ENCODE data around the gene DSC2.
"Not testable (repeated sequence)": the region's sequence is repeated elsewhere in the genome, so short reads cannot be mapped to it uniquely, and the experiment has no call there.

DSC2 gene

DNA sequence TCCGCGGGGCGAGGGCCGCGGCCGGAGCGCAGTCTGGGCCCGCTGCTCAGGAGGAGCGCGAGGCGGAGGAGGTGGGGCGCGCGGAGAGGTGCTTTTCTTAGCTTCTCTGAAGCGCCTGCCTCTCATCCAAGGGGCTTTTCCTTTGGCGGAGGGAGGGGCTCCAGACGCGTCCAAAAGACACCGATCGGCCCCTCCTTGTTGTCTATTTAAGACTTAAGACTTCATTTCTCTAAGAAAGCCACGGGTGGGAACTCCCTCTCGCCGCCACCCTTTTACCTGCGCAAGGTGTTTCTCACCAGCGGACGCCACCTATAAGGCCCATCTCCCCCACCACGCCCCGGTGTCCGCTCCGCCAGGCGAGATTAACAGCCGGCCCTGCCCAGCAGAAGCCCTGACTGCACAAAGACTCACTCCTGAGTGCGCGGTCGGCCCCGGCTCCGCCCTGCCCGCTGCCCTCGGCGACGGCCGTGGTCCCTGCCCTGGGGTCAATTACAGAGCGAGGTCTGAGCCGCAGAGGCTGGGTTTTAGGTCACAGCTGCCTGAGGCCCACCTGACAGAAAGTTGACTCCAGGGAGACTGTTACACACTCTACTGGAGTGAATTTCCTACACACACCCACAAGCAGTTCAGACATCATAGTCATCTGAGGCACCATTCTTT lies at the start of gene DSC2:
TSS of gene DSC2 (minus strand) at position 397 of the 660 bp plus-strand sequence. CDS start 450 bp downstream, outside the sequence.
- no peak for DNase-seq

DNA sequence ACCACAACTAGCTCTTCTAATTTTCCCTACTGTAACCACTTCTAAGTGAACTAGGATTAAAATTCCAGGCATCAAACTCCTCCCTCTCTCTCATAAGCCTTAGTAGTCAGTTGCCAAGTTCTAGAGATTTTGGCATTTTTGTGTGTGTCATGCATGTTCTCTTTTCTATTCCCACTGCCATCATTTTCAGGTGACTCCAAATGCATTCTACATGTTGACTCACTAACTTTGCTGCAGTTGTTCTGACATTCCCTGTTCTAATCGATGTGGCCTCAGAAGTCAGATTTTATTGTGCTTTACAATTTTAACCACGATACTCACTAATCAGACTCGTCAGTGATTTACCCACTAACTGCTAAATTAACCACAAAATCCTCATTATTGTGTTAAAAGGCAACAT lies 47.1 kb upstream of the DSC2 start:
- DNase-seq: no peak

DNA sequence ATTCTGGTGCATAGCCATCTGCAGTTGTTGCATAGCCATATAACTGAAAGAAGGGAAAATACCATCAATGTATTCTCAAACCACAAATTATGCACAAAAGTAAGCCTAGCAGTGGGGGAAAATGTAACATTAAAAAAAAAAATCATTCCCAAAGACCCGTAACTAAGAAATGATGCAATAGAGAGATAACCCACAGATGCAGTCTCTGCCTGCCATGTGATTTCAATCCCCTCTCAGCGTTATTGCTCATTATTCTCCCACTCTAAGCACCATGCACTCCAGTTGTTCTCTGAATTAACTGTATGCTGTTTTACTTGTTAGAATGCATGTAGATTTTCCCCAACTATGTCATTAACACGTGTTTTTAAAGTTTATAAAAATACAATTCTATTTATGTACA lies 46.4 kb upstream of the DSC2 start:
- DNase-seq: no peak

DNA sequence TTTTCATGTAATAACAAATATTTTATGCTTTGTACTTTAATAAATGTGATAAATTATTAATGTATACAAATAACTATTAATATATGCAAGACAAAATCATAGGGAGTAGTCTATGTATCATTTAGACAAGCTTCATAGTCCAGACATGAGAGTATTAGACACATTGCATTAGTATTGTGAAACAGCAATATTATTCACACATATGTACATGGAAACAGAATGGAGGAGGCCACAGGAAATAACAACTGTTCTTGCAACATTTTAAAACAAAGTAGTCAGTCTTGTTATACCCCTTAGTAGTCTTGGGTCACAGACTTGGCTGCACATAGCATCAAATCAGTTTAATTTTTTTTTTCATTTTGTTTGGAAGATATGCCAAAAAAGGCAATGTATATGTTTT lies 44.6 kb upstream of the DSC2 start:
- DNase-seq: no peak

DNA sequence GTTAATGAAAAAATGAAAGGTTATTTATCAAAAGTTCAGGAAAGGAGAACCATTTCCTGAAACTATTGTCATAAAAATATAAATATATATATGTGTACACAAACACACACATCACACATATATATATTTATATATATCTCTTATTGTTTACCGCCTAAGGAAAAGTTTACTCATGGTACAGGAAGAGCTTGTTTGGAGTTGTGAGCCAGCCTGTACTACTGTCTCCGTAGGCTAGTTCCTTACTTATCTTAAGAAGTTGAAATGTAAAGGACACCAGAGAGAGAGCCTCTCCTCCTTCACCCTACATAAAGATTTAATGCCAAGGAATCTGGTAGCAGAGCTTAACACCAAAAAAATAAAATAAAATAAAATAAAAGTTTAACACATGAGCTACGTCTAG lies 40.8 kb upstream of the DSC2 start:
- DNase-seq: no peak

DNA sequence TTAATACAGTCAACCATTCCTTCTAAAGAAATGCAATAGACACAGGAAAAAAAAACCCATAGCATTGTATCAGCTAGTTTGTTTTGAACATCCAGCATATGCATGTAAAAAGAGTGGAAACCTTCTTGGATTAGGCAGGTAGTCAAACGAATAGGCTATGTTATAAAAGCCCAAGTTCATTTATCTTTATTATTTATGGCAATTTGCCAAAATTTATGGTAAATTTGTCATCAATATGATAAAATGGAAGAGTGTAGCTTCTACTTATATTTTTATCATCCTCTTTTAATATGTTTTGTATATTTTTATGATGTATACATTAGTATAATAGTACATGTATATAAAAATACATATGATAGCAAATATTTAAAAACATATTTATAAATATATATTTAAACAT lies 36.5 kb upstream of the DSC2 start:
- no peak for DNase-seq

DNA sequence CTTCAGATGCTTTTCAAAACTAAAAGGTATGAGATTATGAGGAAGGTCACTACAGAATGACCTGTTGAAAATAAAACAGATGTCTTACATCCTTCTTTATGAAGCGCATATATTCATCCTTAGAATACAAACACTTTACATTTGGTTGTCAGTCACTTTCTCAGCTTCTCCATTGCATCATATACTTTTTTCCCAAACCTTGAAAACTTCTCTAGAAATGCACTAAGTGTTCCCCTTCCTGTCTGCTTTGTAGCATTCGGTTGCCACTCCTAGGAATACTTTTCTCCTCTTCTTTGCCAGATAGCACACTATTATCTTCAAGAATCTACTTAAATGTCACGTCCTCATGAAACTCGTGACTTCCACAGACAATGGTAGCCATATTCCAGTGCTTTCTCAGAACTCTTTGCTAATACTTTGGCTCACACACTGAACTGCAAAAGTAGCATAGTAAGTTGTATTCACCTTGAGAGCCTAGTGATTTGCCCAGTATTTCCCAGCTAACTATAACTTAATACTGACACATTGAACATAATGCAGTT lies 32.8 kb upstream of the DSC2 start:
- DNase-seq: no peak

DNA sequence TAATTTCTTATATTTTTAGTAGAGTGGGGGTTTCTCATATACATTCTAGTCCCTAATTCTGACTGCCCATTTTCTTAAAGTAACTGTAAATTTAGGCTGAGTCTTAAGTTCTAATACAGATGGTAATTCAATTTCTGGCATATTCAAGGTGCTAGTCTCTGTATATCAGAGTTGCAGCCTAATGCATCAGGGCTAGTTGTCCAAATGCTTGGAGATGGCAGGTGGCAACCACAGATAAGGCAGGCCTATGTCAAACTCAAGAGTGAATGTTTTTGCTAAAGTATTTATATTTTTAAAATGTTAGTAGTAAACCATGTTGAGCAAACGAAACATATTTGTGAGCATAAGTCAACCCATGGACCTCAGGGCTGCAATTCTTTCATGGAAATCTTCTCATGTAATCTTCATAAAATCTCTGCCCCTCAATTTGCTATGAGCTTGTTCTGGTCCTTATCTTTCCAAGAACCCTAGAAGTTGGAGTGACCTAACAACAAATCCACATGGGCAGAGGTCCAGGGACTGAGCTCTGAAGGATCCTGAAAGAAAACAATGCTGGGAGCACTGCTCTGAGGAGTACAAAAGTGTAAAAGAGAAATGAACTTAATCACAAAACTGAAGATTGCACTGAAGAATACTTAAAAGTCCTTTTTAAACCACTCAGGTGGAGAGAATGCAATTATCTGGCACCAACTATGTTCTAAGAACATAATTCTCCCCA lies 27.3 kb upstream of the DSC2 start:
- DNase-seq: no peak

DNA sequence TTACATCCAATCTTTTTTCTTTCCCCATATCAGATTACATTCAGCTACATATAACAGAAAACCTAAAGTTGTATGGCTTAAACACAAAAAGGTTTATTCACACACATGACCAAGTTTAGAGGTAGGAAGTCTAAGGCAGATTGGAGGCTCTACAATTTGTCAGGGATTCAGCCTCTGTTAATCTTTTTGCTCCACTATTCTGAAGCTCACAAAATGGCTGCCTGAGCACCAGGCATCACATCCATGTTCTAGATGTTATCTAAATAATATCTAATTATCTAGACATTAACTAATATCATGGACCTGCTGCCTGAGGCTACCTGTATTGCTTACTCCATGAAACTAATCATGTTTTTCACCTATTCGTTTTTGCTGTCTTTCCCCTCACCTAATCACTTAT lies 23.7 kb upstream of the DSC2 start:
- no peak for DNase-seq

DNA sequence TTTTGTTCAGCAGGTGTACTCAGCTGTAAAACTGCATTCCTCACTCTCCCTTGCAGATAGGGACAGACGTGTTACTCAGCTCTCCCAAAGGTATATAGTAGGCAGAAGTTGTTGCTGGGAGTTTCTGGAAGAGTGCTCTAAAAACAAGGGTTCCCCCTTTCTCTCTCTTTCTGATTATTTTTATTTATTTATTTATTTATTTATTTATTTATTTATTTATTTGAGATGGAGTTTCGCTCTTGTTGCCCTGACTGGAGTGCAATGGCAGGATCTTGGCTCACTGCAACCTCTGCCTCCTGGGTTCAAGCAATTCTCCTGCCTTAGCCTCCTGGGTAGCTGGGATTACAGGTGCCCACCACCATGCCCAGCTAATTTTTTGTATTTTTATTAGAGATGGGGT lies 20.9 kb upstream of the DSC2 start:
- DNase-seq: not testable (repeated sequence)

DNA sequence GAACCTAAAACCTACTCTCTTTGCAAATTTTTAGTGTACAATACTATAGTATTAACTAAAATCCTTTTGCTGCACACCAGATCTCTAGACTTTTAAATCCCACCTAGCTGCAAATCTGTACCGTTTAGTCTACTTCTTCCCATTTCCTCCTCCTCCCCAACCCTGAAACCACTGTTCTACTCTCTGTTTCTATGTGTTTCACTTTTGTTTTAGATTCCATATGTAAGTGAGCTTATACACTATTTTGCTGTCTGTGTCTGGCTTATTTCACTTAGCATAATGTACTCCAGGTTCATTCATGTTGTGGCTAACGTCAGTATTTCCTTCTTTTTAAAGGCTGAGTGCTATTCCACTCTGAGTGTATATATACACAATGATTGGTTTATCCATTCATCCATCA lies 18.4 kb upstream of the DSC2 start:
- DNase-seq: no peak

DNA sequence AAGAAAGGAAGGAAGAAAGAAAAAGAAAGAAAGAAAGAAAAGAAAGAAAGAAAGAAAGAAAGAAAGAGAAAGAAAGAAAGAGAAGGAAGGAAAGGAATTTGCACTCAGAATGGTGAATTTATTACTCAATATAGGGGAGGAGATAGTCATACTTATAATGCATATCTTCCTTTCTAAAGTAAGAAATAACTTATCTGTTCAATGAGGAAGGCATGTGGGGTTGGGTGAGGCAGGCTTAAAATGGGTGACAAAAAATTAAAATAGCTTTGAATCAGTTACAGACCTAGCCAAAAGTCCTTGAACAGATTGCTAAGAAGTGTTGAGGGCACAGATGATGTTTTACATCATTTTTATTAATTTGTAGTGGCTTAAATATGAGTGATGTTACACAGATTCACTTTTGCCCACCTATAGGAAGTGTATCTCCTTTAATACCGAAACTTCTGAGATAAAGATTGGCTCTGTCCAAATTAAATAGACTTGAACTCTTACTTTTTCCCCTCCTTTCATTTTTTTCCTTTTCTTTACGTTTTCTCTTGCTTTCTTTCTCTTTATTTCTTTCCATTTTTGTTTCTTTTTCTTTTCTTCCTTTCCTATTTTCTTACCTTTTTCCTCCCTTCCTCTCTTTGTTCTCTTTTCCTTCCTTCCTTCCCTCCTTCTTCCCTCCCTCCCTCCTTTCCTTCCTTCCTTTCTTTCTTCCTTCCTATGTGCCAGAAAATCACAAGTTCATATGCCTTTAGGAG lies 14.8 kb upstream of the DSC2 start:
- no peak for DNase-seq

DNA sequence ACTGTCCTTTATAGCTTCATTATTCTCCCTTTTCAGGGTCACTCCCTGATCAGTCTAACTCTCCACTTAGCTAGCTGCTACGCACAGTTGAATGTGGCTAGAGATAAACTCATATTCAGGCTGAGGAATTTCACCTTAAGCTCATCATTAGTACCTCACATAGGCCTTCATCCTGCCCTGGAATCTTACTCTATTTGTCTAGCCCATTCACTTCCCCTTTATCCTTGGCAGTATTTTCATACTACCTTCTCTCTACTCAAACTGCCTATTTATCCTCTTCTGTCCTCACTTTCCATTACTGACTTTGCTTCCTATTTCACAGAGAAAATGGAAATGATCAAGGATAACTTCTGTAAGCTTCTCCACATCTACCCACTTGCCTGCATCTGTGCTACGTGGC lies 10.6 kb upstream of the DSC2 start:
- DNase-seq: no peak

DNA sequence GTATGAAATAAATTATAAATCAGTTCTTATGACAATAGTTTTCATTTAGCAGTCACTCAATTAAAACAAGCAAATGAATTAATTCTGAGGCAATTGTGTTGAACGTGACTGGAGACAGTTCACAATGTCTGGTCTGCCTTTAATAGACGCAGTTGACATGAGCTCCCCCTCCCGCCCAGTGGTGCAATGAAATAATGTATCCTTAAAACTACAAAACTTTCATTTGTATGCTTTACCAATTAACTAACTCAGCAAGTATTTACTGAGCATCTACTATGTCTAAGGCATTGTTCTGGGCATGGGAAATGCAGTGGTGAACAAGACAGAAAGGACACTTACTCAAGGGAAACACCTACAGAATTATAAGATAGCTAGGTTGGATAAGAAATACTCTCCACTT lies 3.5 kb upstream of the DSC2 start:
- DNase-seq: no peak

DNA sequence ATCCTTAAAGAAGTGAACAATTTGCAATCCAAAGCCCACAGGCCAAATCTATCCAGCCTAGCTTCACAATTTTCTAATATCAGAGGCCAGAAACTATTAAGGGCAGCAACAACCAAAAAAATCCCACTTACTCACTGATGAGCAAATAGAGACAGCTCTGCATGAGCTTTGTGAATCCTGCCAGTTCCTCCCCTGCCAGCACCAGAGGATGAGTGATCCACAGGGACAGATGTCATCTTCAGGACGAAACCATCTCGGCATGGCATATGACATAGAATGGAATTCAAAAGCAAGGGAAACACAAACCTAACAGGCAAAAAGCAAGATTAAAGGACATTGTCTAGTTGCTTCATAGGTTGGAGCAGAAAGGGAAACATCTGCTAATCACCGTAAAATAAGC lies 2.2 kb upstream of the DSC2 start:
- no peak for DNase-seq

DNA sequence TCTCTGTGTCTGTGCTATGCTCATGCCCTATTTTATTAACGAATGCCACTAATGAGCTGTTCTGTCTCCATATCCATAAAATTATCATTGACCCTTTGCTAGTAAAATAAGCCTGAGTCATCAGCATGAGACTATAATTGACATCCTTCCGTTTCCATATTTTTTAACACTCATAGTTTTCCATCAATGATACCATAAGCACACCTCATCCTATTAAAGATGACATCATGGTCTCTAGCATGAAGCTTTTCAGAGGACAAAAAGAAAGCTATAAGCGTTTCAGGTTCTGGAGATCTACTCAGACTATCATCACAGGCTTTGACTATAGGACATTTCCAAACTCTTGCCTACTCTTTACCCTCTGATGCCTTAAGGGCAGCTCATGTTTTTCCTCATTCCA lies 1.2 kb upstream of the DSC2 start:
- no peak for DNase-seq

DNA sequence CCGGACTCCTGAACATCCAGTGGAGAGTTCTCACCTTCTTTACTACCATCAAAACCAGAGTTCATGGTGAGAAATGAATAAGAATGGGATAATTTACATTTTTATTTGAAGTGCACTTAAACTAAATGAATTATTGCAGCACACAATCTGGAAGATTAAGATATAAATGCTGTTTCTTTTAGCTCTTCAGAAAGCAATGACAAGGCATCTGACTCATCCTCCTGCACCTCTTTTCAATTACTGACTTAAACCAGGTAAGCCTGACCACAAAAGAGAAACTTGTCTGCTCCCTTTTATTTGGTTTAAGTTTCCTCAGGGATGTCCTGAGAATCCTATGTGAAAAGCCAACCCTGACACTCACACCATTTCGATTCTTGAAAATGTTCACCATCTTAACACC lies 720 bp upstream of the DSC2 start:
- DNase-seq: no peak

DNA sequence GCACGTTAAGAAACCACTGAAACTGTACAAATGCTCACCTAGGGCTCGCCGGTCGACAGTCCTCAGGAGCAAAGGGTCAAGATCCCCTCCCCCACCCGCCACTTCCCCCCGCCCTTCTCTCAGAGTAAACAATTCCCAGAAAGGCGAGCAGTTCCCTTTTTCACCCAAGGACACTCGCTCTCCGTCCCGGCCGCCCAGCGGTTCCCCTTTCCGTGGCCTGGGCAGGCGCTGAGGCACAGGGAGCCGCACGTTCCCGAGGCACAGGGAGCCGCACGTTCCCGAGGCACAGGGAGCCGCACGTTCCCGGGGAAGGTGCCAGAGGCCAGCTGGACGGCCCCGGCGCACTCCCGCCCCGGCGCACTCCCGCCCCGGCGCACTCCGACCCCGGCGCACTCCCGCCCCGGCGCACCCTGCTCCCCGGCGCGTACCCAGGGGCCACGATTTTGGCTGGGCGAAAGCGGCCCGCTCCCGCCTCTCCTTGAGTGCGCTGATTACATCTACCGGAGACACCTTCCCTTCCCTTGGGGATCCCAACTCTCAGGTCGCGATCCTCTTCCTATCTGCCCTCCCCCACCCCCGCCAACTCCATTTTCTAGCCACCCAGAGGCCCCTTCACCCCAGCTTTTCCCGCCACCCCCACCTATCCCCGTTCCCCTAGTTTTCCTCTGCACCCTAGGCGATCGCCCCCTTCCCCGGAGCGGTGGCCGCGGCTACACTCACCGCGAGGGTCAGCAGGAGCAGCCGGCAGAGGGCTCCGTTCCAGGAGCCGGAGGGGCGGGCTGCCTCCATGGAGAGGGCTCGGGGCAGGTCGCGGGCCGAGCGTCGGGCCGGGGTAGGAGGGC lies 817 bp downstream of the DSC2 start:
- no peak for DNase-seq

DNA sequence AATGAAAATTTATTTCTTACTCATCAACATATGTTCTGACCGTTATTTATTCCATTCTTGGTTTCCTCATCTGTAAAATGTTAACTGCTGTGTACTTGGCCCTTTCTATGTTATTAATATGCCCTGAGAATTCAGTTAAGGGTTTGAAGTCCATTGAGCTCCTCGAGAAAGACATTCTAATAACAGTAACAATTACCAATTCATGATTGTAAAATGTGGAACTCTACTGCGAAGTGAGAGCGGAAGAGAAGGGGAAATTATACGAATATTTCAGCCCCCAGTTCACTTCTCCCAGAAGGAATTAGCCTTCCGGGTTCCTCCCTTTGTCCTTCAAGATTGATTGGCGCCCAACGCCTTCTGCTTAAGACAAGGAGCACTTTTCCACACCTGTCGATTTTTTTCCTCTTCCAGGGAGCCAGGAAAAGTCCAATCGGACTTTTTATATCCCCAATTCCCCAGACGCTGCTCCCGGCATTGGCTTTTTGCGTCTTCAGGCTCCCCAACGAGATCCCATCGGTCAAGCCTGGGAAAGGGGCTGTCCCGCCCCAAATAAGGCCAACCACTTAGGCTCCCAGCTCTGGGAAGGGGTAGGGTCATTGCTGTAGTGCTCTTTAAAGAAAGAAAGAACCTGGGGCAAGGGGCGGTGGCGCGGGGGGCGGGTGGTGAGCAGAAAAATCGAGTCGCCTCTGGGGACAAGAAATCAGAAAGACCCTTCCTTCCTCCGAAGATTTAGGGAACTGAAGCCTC lies 1.6 kb downstream of the DSC2 start:
- no peak for DNase-seq

DNA sequence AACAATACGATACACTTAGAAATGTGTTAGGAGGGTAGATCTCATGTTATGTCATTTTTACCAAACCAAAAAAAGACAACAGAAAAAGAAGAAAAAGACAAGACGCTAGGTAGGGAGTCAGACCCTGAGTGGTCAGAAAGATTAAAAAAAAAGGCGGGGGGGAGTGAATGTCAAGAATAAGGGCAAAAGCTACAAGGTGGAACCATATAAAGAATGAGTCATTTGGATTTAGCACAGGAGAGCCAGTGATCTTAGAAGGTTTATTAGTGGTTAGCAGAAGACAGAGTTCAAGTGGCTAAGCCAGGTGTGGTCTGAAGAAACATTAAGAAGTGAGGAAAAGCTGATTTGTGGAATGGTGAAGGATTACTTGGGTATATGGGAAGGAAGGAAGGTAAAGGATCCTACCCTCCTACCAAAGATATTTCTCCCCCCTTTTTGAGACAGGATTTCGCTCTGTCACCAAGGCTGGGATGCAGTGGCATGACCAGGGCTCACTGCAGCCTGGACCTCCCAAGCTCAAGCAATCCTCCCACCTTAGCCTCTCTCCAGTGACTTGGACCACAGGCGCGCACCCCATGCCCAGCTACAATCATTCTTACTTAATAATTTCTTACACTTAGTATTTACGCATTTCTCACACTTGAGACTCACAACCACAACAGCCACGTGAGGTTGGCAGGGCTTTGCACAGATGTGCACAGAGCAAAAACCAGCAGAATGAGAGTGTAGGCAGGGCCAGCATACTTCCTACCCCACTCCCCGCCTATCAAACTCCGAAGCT lies 2.6 kb downstream of the DSC2 start:
- DNase-seq: no peak

DNA sequence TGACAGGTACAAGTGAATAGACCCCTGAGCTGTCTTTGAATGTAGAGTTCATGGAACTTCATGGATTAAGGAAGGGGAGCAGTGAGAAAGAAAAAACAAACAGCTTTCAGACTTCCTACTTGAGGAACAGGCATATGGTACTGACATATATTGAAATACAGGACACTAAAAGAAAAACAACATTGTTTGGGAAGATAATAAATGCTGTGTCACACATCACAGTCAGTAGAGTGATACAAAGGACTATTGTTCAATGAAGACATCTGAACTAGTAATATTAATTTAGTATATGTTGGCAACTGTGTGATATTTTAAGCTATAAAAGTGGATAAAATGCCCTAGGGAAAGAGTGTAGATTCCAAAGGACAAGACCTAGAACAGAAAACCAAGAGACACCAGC lies 3.3 kb downstream of the DSC2 start:
- no peak for DNase-seq

Data from EL (cell line).